Left ventricle myocardium inferior (tissue), 1 donor: ENCODE measurements around the gene BUD23. TPM values are rescaled to one million over a fixed set of nuclear protein-coding genes. Genes with fewer than 3 reads are reported as not detected.
A peak's percentile ranks its signal among the peaks of the same experiment; 100 is the strongest.

Experiments used
- DNase-seq: peaks from one replicate; pipeline ENCODE4 v3.0.0-alpha.2; 2020
- H3K27ac ChIP-seq: fragments of 200-600 bp; replicated peaks from 2 replicates; pipeline ENCODE4 v1.8.0; 2021
- H3K27me3 ChIP-seq: fragments of 200-600 bp; 2 replicates; pipeline ENCODE4 v1.8.0; 2021; ENCODE audit warnings: low read depth
- H3K36me3 ChIP-seq: fragments of 200-600 bp; 2 replicates; pipeline ENCODE4 v1.8.0; 2021
- H3K4me1 ChIP-seq: fragments of 200-600 bp; 2 replicates; pipeline ENCODE4 v1.8.0; 2021
- H3K4me3 ChIP-seq: fragments of 200-600 bp; 2 replicates; pipeline ENCODE4 v1.8.0; 2021; ENCODE audit warnings: mild to moderate bottlenecking, moderate library complexity
- H3K9me3 ChIP-seq: fragments of 200-600 bp; replicated peaks from 2 replicates; pipeline ENCODE4 v1.8.0; 2021
- CTCF ChIP-seq: fragments of 200-600 bp; IDR thresholded peaks from 2 replicates; pipeline ENCODE4 v1.8.0; 2021; ENCODE audit warnings: antibody characterized with exemption, mild to moderate bottlenecking, borderline replicate concordance
- intact Hi-C: fragments of 100-400 bp; cut with micrococcal nuclease; formaldehyde crosslinking; loops from one replicate; pipeline ENCODE4 v1.11.0; 2022
- total RNA-seq: library from RNA; stranded (reverse); fragmentation: NEBNext Ultra II Directional; extraction: Animal tissue kit (Norgen Biotek cat#: 25700); gene quantifications from one replicate; pipeline ENCODE4 v1.2.1, GENCODE V29; 2021
- donor health status: DM: no; HTN: yes; CAD: no; lungs with severe emphysema.

Gene BUD23
- total RNA-seq, 1 donor from 2014 or later, result 65.0 TPM

GRCh38 chr7:73702665-73703064 is 19.3 kb downstream of the BUD23 start:
- Histone ChIP-seq H3K27ac (no peak overlapping the region), H3K27me3 (no peaks in the 10 kb centered on the region), H3K9me3 (no peaks in the 10 kb centered on the region), H3K4me1 (no peaks in the 10 kb centered on the region), H3K36me3 (peaks cover 27% of the 10 kb centered on the region), H3K4me3 (no peak overlapping the region)
- DNase-seq, result no peak
- intact Hi-C loops, result no loop called here
- TF ChIP-seq CTCF, result no peak

DNA sequence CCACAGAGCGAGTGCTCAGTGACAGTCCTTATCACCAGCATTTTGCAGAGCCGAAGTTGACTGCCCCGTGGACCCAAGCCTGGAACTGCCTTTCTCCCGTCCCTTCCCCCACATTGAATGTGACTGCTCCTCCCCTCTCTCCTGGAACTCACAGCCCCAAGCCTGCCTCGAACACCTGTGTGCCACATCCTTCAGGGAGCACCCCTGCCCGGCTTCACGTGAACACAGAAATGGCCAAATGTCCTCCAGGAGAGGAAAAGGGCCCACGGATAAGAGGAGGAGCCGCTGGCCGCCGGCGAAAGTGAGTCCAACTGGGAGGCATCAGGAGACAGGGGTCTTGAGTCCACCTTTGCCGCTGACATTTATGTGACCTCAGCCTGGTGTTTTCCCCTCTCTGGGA is 19.8 kb downstream of the BUD23 start:
- no peak for TF ChIP-seq CTCF
- intact Hi-C loops, result no loop called here
- Histone ChIP-seq H3K36me3 (peaks cover 22% of the 10 kb centered on the region), H3K4me1 (no peaks in the 10 kb centered on the region), H3K4me3 (no peak overlapping the region), H3K27me3 (no peaks in the 10 kb centered on the region), H3K27ac (no peak overlapping the region), H3K9me3 (no peaks in the 10 kb centered on the region)
- DNase-seq, result no peak

GRCh38 chr7:73703757-73704639 is 20.6 kb downstream of the BUD23 start:
- Histone ChIP-seq H3K27ac (no peak overlapping the region), H3K36me3 (peaks cover 14% of the 10 kb centered on the region), H3K4me3 (peak overlapping the region; percentile 37), H3K4me1 (no peaks in the 10 kb centered on the region), H3K9me3 (no peaks in the 10 kb centered on the region), H3K27me3 (no peaks in the 10 kb centered on the region)
- intact Hi-C loops, result no loop called here
- no peak for TF ChIP-seq CTCF
- DNase-seq, result peak; percentile 45

DNA sequence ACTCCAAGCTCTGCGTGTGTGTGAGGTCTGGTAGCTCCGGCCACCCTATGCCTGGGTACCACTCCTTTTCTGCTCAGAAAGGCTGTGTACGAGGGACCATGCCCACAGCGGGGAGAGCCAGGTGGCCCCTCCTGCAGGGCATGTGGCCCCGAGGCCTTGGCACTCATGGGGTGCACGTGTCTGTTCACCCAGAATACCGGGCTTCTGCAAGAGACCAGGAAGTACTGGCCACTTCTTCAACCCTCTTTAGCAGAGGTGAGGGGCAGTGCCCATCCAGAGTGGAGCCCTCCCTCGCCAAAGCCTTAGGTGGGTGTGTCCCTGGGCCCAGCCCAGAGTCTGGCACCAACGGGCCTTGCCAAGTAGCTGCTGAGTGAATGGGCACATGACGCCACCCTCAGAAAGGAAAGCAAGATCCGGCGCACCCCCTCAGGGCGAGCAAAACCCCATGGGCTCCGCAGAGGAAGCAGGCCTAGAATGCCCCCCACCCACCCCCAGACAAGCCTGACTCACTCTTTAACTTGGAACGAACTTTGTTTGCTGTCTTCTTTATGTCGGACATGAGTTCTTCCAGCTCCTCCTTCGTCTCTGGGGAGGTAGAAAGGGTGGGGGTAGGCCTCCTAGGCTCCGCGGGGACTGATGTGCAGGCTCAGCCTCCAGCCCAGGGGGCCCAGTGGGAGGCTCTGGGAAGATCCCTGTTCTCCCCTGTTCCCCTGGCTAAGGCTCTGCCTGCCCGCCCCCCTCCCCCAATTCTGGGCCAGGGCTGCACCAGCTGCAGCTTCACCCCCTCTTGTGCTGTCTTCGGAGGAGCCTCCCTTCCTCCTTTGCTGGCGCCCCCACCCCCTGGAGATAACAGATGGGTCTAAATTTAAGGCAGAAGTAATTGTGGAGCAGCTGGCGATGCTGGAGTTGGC is 21.5 kb downstream of the BUD23 start:
- peaks cover 5% of the 10 kb centered on the region for H3K36me3 ChIP-seq
- no peak overlapping the region for H3K27ac ChIP-seq
- no peak for DNase-seq
- H3K27me3 ChIP-seq, result no peaks in the 10 kb centered on the region
- no peaks in the 10 kb centered on the region for H3K9me3 ChIP-seq
- H3K4me3 ChIP-seq, result no peak overlapping the region
- no peaks in the 10 kb centered on the region for H3K4me1 ChIP-seq
- TF ChIP-seq CTCF, result no peak
- intact Hi-C loops, result no loop called here

- Histone ChIP-seq H3K27me3 (no peaks in the 10 kb centered on the region), H3K36me3 (peaks cover 4% of the 10 kb centered on the region), H3K4me3 (no peak overlapping the region), H3K9me3 (no peaks in the 10 kb centered on the region), H3K27ac (no peak overlapping the region), H3K4me1 (no peaks in the 10 kb centered on the region)
- no peak for TF ChIP-seq CTCF
- no peak for DNase-seq
- intact Hi-C loops, result no loop called here
Observed at GRCh38 chr7:73705551-73705920, 22.1 kb downstream of the BUD23 start.
